ENCODE measurements around the gene SIL1. TPM values are rescaled to one million over a fixed set of nuclear protein-coding genes. Genes with fewer than 3 reads are reported as not detected.

SIL1 gene
- total and polyA plus RNA-seq, 2 of the 8 experiments (the other 6 are each of a cell fraction or from before 2014, with no cell fraction given), result 8.3 to 12.8 TPM

GRCh38 chr5:139178935-139179334 lies 19.2 kb downstream of the SIL1 start:
- H3K27me3 ChIP-seq (replicated peaks in 1 of 4; ENCODE audit: control insufficient read depth in 3 of 4, extremely low read depth in 1 of 4, insufficient read depth in 3 of 4, low read length in 3 of 4), result no peaks in the 10 kb centered on the region
- no peak overlapping the region for H3K18ac ChIP-seq (ENCODE audit: extremely low read depth, low read length)
- no peak overlapping the region for H4K5ac ChIP-seq (ENCODE audit: insufficient read length, low read depth, low read length)
- H3K14ac ChIP-seq (ENCODE audit: insufficient read length), result no peak overlapping the region
- no peaks in the 10 kb centered on the region; a peak in 1 of 7 replicates for H3K4me1 ChIP-seq (replicated peaks in 1 of 4; ENCODE audit: control insufficient read depth in 3 of 4, insufficient read depth in 4 of 4, low read length in 3 of 4)
- H3K4me2 ChIP-seq (ENCODE audit: insufficient read depth in 1 of 2, low read depth in 2 of 2, low read length in 2 of 2), result no peak overlapping the region
- H3K23me2 ChIP-seq (ENCODE audit: low read depth, low read length), result no peaks in the 10 kb centered on the region
- FAIRE-seq (no peak), DNase-seq (ENCODE audit: low read depth in 1 of 2, low spot score in 2 of 2) (no peak)
- TF ChIP-seq POU5F1 (IDR thresholded peaks at IDR 0.05; ENCODE audit: low read depth, low read length) (no peak), EZH2 (IDR thresholded peaks at IDR 0.05; ENCODE audit: low read depth, low read length, severe bottlenecking) (no peak), SRF (IDR thresholded peaks at IDR 0.05; ENCODE audit: low read depth, low read length) (no peak), RBBP5 (IDR thresholded peaks at IDR 0.05; ENCODE audit: borderline replicate concordance, low read depth, low read length) (no peak), BACH1 (IDR thresholded peaks at IDR 0.05; ENCODE audit: low read length) (no peak), SP1 (IDR thresholded peaks at IDR 0.05; ENCODE audit: low read depth, low read length) (no peak), SP2 (IDR thresholded peaks at IDR 0.05; ENCODE audit: low read length) (no peak), CREB1 (IDR thresholded peaks at IDR 0.05) (no peak)
- H3K79me2 ChIP-seq (ENCODE audit: control insufficient read depth in 1 of 2, insufficient read depth in 2 of 2, low read length in 2 of 2), result no peaks in the 10 kb centered on the region
- no peaks in the 10 kb centered on the region for H3K9me3 ChIP-seq (ENCODE audit: insufficient read depth in 2 of 2, low read depth in 1 of 2, low read length in 1 of 2)
- no peak overlapping the region for H3K27ac ChIP-seq (ENCODE audit: low read depth, low read length)
- 56% methylated on average over 1 of the region's 1 CpG; no CpG with 5 or more reads in 1 of the 2 experiments for WGBS, 2 experiments (ENCODE audit: extremely low coverage in 1 of 2, insufficient coverage in 1 of 2, insufficient read length in 1 of 2, insufficient replicate concordance in 2 of 2, low coverage in 1 of 2, low lambda C conversion rate in 2 of 2, missing lambda C conversion rate in 1 of 2)
- H4K91ac ChIP-seq (replicated peaks; ENCODE audit: insufficient read length, low read length), result no peak overlapping the region
- H3K4ac ChIP-seq (replicated peaks; ENCODE audit: insufficient read length, low read depth, low read length), result no peak overlapping the region
- H3K9ac ChIP-seq (replicated peaks in 1 of 4; ENCODE audit: extremely low read depth in 1 of 4, low read depth in 3 of 4, low read length in 3 of 4), result no peak overlapping the region
- H2BK12ac ChIP-seq (ENCODE audit: low read depth, low read length), result no peak overlapping the region
- no peaks in the 10 kb centered on the region; the same call in 1 of the 2 replicates for H3K79me1 ChIP-seq (ENCODE audit: low read depth, low read length)
- H2BK15ac ChIP-seq (ENCODE audit: low read length), result no peak overlapping the region
- H3K36me3 ChIP-seq (ENCODE audit: control insufficient read depth in 2 of 4, insufficient read depth in 4 of 4, low read length in 3 of 4), result no peaks in the 10 kb centered on the region
- H2AFZ ChIP-seq (ENCODE audit: low read length), result no peak overlapping the region
- H4K20me1 ChIP-seq (replicated peaks in 1 of 2; ENCODE audit: control insufficient read depth in 1 of 2, insufficient read depth in 2 of 2, low read length in 2 of 2), result no peaks in the 10 kb centered on the region
- H2BK5ac ChIP-seq (ENCODE audit: low read depth, low read length), result no peak overlapping the region
- ChIA-PET CTCF (ENCODE audit: partially characterized antibody) (interaction anchor here (0.7 to 2.9 kb wide), 5 partner anchors 11 to 345 kb away, joined by 3 to 14 read pairs (median 3); no protein-coding TSS in a partner anchor), POLR2A (ENCODE audit: partially characterized antibody) (no interaction called here)
- no peak overlapping the region for H3K4me3 ChIP-seq (ENCODE audit: extremely low read depth in 1 of 4, insufficient read depth in 2 of 4, low read depth in 3 of 4, low read length in 4 of 4)
- no peak overlapping the region for H3K23ac ChIP-seq (ENCODE audit: insufficient read length)
- no peak overlapping the region for H4K8ac ChIP-seq (ENCODE audit: extremely low read depth, insufficient read depth, low read length)
- H3K56ac ChIP-seq (replicated peaks; ENCODE audit: insufficient read length, low read depth, low read length), result no peak overlapping the region
- H2BK120ac ChIP-seq (replicated peaks; ENCODE audit: low read depth, low read length), result no peak overlapping the region
- H2BK20ac ChIP-seq (ENCODE audit: low read length), result no peak overlapping the region
- no peak overlapping the region for H2AK5ac ChIP-seq (ENCODE audit: low read depth, low read length)
